ENCODE results near the gene RNU5B-1.
"Not testable (repeated sequence)": the region's sequence is repeated elsewhere in the genome, so short reads cannot be mapped to it uniquely, and the experiment has no call there.

RNU5B-1 gene

GRCh38 chr15:65304381-65305149, at the start of gene RNU5B-1:
Gene RNU5B-1 (plus strand): TSS chr15:65304677.
- DNase-seq, result peak; percentile 92

GRCh38 chr15:65254758-65255157, 49.7 kb upstream of the RNU5B-1 start:
- no peak for DNase-seq

GRCh38 chr15:65255486-65256140, 48.9 kb upstream of the RNU5B-1 start:
- no peak for DNase-seq

- no peak for DNase-seq
Observed at GRCh38 chr15:65258375-65259262, 45.9 kb upstream of the RNU5B-1 start.

GRCh38 chr15:65259367-65259797, 45.1 kb upstream of the RNU5B-1 start:
- DNase-seq, result no peak

- DNase-seq, result no peak
Observed at GRCh38 chr15:65260968-65261367, 43.5 kb upstream of the RNU5B-1 start.

GRCh38 chr15:65263313-65263712, 41.2 kb upstream of the RNU5B-1 start:
- DNase-seq, result no peak

GRCh38 chr15:65264863-65265430, 39.5 kb upstream of the RNU5B-1 start:
- no peak for DNase-seq

GRCh38 chr15:65266469-65266868, 38.0 kb upstream of the RNU5B-1 start:
- no peak for DNase-seq

- DNase-seq, result no peak
Observed at GRCh38 chr15:65268411-65268810, 36.1 kb upstream of the RNU5B-1 start.

- not testable (repeated sequence) for DNase-seq
Observed at GRCh38 chr15:65270811-65271545, 33.5 kb upstream of the RNU5B-1 start.

GRCh38 chr15:65275104-65275727, 29.3 kb upstream of the RNU5B-1 start:
- no peak for DNase-seq

- no peak for DNase-seq
Observed at GRCh38 chr15:65275728-65276126, 28.8 kb upstream of the RNU5B-1 start.

GRCh38 chr15:65277015-65277414, 27.5 kb upstream of the RNU5B-1 start:
- DNase-seq, result no peak

- DNase-seq, result no peak
Observed at GRCh38 chr15:65278480-65278879, 26.0 kb upstream of the RNU5B-1 start.

GRCh38 chr15:65285291-65286068, 19.0 kb upstream of the RNU5B-1 start:
- no peak for DNase-seq

GRCh38 chr15:65286069-65286703, 18.3 kb upstream of the RNU5B-1 start:
- DNase-seq, result no peak

GRCh38 chr15:65286704-65287519, 17.6 kb upstream of the RNU5B-1 start, which contains the start of gene PARP16:
Gene PARP16 (minus strand): TSS chr15:65286883. CDS start chr15:65286426, 457 bp downstream.
- DNase-seq, result peak; percentile 81

- DNase-seq, result no peak
Observed at GRCh38 chr15:65287520-65287855, 17.0 kb upstream of the RNU5B-1 start.
